ENCODE results near the gene HOXA4.
A peak's percentile ranks its signal among the peaks of the same experiment; 100 is the strongest.

The HOXA4 gene

GRCh38 chr7:27158436-27159265 lies 28.1 kb upstream of the HOXA4 start:
- no peak for DNase-seq (ENCODE audit: low read depth in 2 of 2)

DNA sequence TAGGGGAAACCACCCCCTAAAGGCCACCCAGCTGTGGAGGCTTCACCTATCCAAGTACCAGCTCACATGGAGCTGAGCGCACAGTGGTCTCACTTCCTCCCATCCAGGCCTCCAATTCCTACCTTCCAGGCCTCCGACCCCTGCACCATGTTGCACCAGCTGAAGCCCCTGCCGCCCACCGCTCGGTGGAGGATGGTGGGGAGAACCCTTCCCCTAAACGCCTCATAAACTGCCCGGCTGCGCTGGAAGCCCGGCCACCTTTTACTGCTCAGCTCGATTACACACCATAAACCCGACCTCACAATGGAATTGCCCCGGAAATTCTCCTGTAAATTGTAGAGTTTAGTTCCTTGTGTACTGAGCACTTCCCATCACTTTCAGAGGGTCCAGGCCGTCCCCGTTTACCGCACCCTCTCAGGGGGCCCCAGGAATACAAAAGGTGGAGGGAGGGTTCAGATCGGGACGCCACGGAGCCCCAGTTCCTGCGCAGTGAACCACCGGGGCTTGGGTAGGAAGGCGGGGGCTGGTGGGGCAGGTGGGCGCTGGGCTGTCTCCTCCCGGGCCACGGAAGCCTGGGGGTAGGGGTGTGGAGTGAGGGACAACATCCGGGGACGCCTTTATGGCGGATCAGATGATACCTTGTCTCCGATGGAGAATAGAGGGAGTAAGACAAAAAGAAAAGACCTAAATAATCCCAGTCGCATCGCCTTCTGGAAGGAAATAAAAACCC lies 27.3 kb upstream of the HOXA4 start:
- no peak for DNase-seq (ENCODE audit: low read depth in 2 of 2)

- DNase-seq (ENCODE audit: low read depth in 2 of 2), result no peak
Observed at GRCh38 chr7:27156916-27157701, 26.6 kb upstream of the HOXA4 start.

DNA sequence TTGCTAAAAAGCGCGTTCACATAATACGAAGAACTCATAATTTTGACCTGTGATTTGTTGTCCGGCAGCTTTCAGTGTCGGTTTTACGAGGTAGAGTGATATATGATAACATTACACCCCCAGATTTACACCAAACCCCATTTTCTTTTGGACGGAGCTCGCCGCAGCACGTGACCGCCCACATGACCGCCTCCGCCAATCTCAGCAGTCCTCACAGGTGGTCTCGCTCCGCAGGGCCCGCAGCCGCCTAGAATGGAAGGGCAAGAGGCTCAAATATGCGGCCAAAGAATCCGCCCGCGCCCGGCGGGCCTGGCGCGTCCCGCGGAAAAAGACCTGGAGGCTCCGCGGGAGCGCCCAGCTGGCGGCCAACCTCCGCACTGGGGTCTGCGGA lies 25.9 kb upstream of the HOXA4 start, which contains the start of gene HOXA7:
HOXA7 (minus strand) TSS at position 168 of the 391 bp plus-strand sequence; CDS start at position 38, 130 bp downstream.
- DNase-seq (ENCODE audit: low read depth in 2 of 2), result no peak

GRCh38 chr7:27155816-27156507 lies 25.4 kb upstream of the HOXA4 start:
- no peak for DNase-seq (ENCODE audit: low read depth in 2 of 2)

- no peak for DNase-seq (ENCODE audit: low read depth in 2 of 2)
Observed at GRCh38 chr7:27154901-27155815, 24.6 kb upstream of the HOXA4 start.

GRCh38 chr7:27154369-27154768 lies 23.8 kb upstream of the HOXA4 start:
- DNase-seq (ENCODE audit: low read depth in 2 of 2), result no peak

- DNase-seq (ENCODE audit: low read depth in 2 of 2), result no peak
Observed at GRCh38 chr7:27153526-27153925, 23.0 kb upstream of the HOXA4 start.

GRCh38 chr7:27152816-27153442 lies 22.4 kb upstream of the HOXA4 start:
- no peak for DNase-seq (ENCODE audit: low read depth in 2 of 2)

DNA sequence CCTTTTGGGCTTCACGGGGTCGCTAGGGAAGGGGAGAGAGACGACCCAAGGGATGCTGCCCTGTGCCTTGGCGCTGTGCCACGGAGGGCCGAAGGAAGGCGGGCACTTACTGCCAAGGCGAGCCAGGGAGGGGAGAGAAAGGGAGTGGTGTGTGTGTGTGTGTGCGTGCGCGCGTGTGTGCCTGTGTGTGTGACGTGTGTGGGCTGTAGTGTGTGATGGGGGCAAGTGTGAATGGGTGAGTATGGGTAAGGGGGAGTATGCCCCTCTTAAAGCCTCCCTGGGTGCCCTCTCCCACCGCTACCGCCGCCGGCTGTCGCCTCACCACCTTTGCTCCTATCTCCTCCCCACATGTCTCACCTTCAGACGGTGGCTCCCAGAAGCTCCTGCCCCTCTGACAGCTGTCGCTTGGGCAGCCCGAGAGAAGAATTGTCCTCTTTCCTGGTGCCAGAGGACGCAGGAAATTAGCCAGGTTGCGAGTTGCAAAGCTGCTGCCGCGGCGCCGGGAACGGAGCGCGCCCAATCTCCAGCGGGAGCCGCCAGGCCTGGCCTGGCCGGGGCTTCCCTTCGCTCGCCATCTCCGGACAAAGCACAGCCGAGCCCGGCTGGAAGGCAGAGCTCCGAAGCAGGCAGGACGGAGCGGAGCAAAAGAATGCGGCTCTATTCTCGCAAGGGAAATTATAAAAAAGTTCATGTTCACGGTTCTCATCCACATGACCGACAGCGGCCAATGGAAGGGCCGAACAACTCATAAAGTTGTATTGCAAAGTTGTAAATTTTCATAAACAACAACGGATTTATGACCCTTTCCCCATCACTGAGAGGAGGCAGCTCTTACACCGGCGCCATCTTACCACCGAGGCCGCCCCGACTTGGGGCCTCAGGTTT lies 21.6 kb upstream of the HOXA4 start, which contains the start of gene HOXA3:
HOXA3 (minus strand) TSS at position 653 of the 885 bp plus-strand sequence. CDS start 41,943 bp downstream, outside the sequence.
- no peak for DNase-seq (ENCODE audit: low read depth in 2 of 2)

GRCh38 chr7:27151341-27151930 lies 20.9 kb upstream of the HOXA4 start:
- DNase-seq (ENCODE audit: low read depth in 2 of 2), result no peak

- DNase-seq (ENCODE audit: low read depth in 2 of 2), result peak; percentile 29 to 45
Observed at GRCh38 chr7:27150568-27151340, 20.2 kb upstream of the HOXA4 start.

DNA sequence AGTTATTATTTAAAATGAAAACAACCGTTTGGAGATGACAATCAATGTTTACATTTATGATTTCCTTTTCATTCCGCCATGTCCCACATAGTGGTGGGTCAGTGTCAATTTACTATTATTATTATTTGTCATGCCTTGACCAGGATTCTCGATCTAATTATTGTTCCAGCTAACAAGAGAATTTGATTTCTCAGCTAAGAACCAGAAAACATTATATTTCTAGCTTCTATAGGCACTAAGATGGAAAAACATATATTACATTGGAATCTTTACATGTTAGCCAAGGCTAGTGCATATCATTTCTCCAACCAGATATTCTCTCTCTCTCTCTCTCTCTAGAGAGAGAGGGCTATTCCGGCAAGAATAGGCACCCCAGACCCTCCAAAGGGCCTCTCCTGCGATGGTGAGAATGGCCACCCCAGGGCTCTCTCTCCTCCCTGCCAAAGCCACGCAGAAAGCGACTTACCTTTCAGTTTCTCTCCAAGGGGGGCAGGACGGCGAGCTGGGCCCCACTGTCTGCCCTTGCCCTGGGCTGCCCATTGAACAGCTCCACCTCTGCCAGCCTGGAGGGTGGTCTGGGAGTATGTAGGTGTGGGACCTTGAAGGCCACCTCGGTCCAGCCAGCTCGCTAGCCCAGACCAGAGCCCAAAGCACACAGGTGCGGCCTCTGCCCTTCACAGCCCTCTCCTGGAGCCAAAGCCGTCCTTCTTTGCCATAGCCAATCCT lies 19.4 kb upstream of the HOXA4 start:
- DNase-seq (ENCODE audit: low read depth in 2 of 2), result no peak

DNA sequence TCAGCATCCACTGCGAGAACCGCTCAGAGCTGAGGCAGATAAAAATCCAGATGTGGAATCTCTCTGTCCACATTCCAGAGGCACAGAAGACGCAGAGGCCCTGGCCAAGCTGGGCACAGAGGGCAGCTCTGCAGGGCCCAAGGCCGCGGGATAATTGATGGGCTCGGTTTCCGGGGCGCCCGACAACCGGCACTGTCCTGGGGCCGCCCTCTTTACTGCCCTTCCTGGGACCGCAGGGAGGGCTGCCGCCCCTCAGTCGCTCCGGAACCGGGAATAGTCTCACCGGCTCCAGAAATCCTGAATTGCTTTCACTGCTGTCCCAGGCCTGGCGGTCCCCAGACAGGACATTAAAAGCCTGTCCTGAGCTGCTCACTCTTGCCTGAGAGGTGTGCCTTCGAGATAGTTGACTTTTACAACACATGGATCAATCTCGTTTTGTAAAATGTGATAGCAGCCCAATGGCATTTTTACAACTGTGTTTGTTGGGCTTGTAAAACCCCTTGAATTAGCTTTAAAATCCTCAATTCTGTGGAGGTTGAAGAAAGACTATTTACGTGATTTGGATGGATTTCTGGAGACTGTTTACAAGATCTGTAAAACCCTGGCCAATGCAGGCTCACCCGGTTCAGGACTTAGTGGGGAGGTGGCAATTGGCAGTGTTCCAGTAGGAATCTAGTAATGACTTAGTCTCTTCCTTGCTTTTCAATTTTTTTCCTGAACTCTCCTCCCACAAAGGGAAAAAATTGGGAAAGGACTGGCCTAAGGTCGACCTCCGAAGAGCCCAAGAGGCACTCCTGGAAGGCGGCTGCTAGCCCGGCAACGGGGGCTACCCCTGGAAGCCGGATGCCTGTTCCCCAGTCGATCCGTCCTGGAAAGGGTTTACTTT lies 18.4 kb upstream of the HOXA4 start:
- no peak for DNase-seq (ENCODE audit: low read depth in 2 of 2)

- DNase-seq (ENCODE audit: low read depth in 2 of 2), result no peak
Observed at GRCh38 chr7:27148031-27148755, 17.6 kb upstream of the HOXA4 start.

Data from stimulated activated CD4-positive, alpha-beta T cell treated with anti-CD3 and anti-CD28 coated beads, Interleukin-1b, Interleukin-23, amount 100 ng/mL, for 1 hour (primary cell).